IMR-90 (cell line): ENCODE data around the gene LAMA2. TPM values are rescaled to one million over a fixed set of nuclear protein-coding genes. Genes with fewer than 3 reads are reported as not detected.

Source experiments
- ATAC-seq: fragments of 200-7000 bp; cut with Tn5 transposase; 2 replicates; pipeline ENCODE4 v1.9.1; 2020; ENCODE audit warnings: low read depth, mild to moderate bottlenecking, moderate library complexity
- BruUV-seq: library from RNA; stranded (reverse); fragments of 400-500 nt; replicated peaks from 2 replicates; lab custom pipeline; 2021; lab: Mats Ljungman, UMichigan
- CTCF ChIA-PET: fragments of 300-600 bp; formaldehyde crosslinking; extraction: SDS; loops from one replicate; lab custom pipeline; 2021; ENCODE audit warnings: antibody characterized with exemption; lab: Yijun Ruan, JAX
- POLR2A ChIA-PET: fragments of 300-600 bp; sonication (Branson Sonifier 250); formaldehyde crosslinking; loops from one replicate; lab custom pipeline; 2022; ENCODE audit warnings: antibody characterized with exemption; ENCODE audit not compliant: unreplicated experiment; lab: Charles Lee
- DNase-seq: peaks from one replicate; pipeline ENCODE4 v3.0.0; 2013
- H2AFZ ChIP-seq: replicated peaks from 2 replicates; pipeline ENCODE3; 2013; ENCODE audit warnings: low read length, mild to moderate bottlenecking; ENCODE audit not compliant: poor library complexity
- H2AK5ac ChIP-seq: 2 replicates; pipeline ENCODE4 v1.6.1; 2013; ENCODE audit warnings: low read depth, low read length, inconsistent platforms
- H2AK9ac ChIP-seq: replicated peaks from 2 replicates; pipeline ENCODE3; 2013; ENCODE audit warnings: mild to moderate bottlenecking, low read depth, low read length, moderate library complexity; ENCODE audit not compliant: poor library complexity
- H2BK120ac ChIP-seq: 2 replicates; pipeline ENCODE4 v1.6.1; 2013; ENCODE audit warnings: low read depth, low read length, inconsistent platforms
- H2BK15ac ChIP-seq: 3 replicates; pipeline ENCODE4 v1.6.1; 2013; ENCODE audit warnings: low read depth, low read length, inconsistent platforms
- H2BK20ac ChIP-seq: 2 replicates; pipeline ENCODE4 v1.6.1; 2013; ENCODE audit warnings: low read depth, mild to moderate bottlenecking, inconsistent platforms, low read length, moderate library complexity
- H2BK5ac ChIP-seq: 2 replicates; pipeline ENCODE4 v1.6.1; 2013; ENCODE audit warnings: mild to moderate bottlenecking, low read depth, low read length, inconsistent platforms; ENCODE audit not compliant: poor library complexity, severe bottlenecking
- H3K14ac ChIP-seq: replicated peaks from 2 replicates; pipeline ENCODE4 v1.6.1; 2013; ENCODE audit warnings: low read depth, low read length, inconsistent platforms
- H3K18ac ChIP-seq: 2 replicates; pipeline ENCODE4 v1.6.1; 2013; ENCODE audit warnings: low read depth, low read length, control low read depth
- H3K23ac ChIP-seq: 2 replicates; pipeline ENCODE4 v1.6.1; 2013; ENCODE audit warnings: low read depth, low read length, inconsistent platforms
- H3K27ac ChIP-seq: 2 replicates; pipeline ENCODE4 v1.5.1; 2013; ENCODE audit warnings: mild to moderate bottlenecking, control low read depth, low read length; ENCODE audit not compliant: insufficient read depth
- H3K27me3 ChIP-seq: 2 replicates; pipeline ENCODE4 v1.6.1; 2013; ENCODE audit warnings: low read length; ENCODE audit not compliant: control insufficient read depth, insufficient read depth
- H3K36me3 ChIP-seq: 2 replicates; pipeline ENCODE4 v1.6.1; 2013; ENCODE audit warnings: low read length, mixed read lengths; ENCODE audit not compliant: control insufficient read depth, insufficient read depth
- H3K4ac ChIP-seq: 2 replicates; pipeline ENCODE4 v1.6.1; 2013; ENCODE audit warnings: low read depth, low read length, inconsistent platforms
- H3K4me1 ChIP-seq: 2 replicates; pipeline ENCODE4 v1.6.1; 2013; ENCODE audit warnings: low read length, mixed read lengths; ENCODE audit not compliant: control insufficient read depth, insufficient read depth
- H3K4me2 ChIP-seq: 2 replicates; pipeline ENCODE4 v1.6.1; 2013; ENCODE audit warnings: low read depth, mild to moderate bottlenecking, control low read depth, low read length, moderate library complexity
- H3K4me3 ChIP-seq: 2 replicates; pipeline ENCODE4 v1.5.1; 2013; ENCODE audit warnings: low read depth, mild to moderate bottlenecking, control low read depth, low read length, moderate library complexity; ENCODE audit not compliant: insufficient read depth
- H3K56ac ChIP-seq: 2 replicates; pipeline ENCODE4 v1.6.1; 2013; ENCODE audit warnings: low read length, inconsistent platforms; ENCODE audit not compliant: insufficient read depth; ENCODE audit errors: extremely low read depth
- H3K79me1 ChIP-seq, 2 experiments: 2 replicates each; pipeline ENCODE4 v1.6.1; 2013; ENCODE audit warnings: low read length in 2 of 2, inconsistent platforms in 1 of 2, low read depth in 1 of 2
- H3K9ac ChIP-seq: 2 replicates; pipeline ENCODE4 v1.6.1; 2013; ENCODE audit warnings: low read depth, low read length, control low read depth
- H3K9me1 ChIP-seq: 2 replicates; pipeline ENCODE4 v1.6.1; 2013; ENCODE audit warnings: low read length, inconsistent platforms; ENCODE audit not compliant: insufficient read depth
- H3K9me3 ChIP-seq: 2 replicates; pipeline ENCODE4 v1.6.1; 2013; ENCODE audit warnings: low read length; ENCODE audit not compliant: control insufficient read depth, insufficient read depth
- H4K20me1 ChIP-seq: 2 replicates; pipeline ENCODE4 v1.6.1; 2013; ENCODE audit warnings: low read length, inconsistent platforms; ENCODE audit not compliant: insufficient read depth
- H4K5ac ChIP-seq: 2 replicates; pipeline ENCODE4 v1.6.1; 2013; ENCODE audit warnings: mild to moderate bottlenecking, low read depth, low read length, control low read depth
- H4K8ac ChIP-seq, 2 experiments: 2 replicates each; pipeline ENCODE4 v1.6.1; 2013; ENCODE audit warnings: low read depth in 2 of 2, low read length in 2 of 2, control low read depth in 1 of 2, inconsistent platforms in 1 of 2
- H4K91ac ChIP-seq: 2 replicates; pipeline ENCODE4 v1.6.1; 2013; ENCODE audit warnings: low read depth, low read length, inconsistent platforms; ENCODE audit not compliant: insufficient read depth
- CEBPB ChIP-seq: IDR thresholded peaks from 2 replicates; pipeline ENCODE4 v1.6.1; 2012; ENCODE audit warnings: low read depth, low read length, improper control_type of control experiment
- WGBS, 2 experiments: methylation state at CpG; one replicate each; pipeline versions ENCODE4 v1.1.5 to v1.1.7; 2013; ENCODE audit warnings: missing lambda C conversion rate in 2 of 2; ENCODE audit not compliant: insufficient read length in 1 of 2; ENCODE audit errors: extremely low coverage in 2 of 2; 5-methylcytosine and 5-hydroxymethylcytosine counted together
- dilution Hi-C: fragments of 300-500 bp; cut with HindIII; formaldehyde crosslinking; loops from one replicate; pipeline ENCODE4 v1.14.3; 2018; ENCODE audit warnings: low sequenced_read_pairs; ENCODE audit not compliant: unreplicated experiment
- in situ Hi-C: fragments of 300-500 bp; cut with MboI; formaldehyde crosslinking; loops from 3 replicates; pipeline ENCODE4 v1.14.3; 2019; ENCODE audit warnings: low sequenced_read_pairs, inconsistent platforms, mixed read lengths
- intact Hi-C: fragments of 100-400 bp; cut with micrococcal nuclease; formaldehyde crosslinking; loops from 2 replicates; pipeline ENCODE4 v1.10.0; 2022
- polyA plus RNA-seq, 3 experiments: library from polyadenylated mRNA; depleted of rRNA; stranded (reverse); fragments of >200 nt; gene quantifications; 2 replicates each; pipeline ENCODE4 v1.2.3, GENCODE V29; 2012; ENCODE audit warnings: low replicate concordance in 1 of 3
- total RNA-seq: library from RNA; depleted of rRNA; stranded (reverse); fragments of >200 nt; gene quantifications from 2 replicates; pipeline ENCODE4 v1.2.3, GENCODE V29; 2012
- TF ChIP-seq, protein P1 (sequence below): conservative IDR thresholded peaks from 2 replicates; pipeline ENCODE4 v1.5.1; 2012; ENCODE audit warnings: mild to moderate bottlenecking, low read depth, low read length, improper control_type of control experiment

LAMA2 gene
- total and polyA plus RNA-seq, 2 of the 4 experiments (the other 2 are of a cell fraction) = 9.9 to 13.3 TPM

DNA sequence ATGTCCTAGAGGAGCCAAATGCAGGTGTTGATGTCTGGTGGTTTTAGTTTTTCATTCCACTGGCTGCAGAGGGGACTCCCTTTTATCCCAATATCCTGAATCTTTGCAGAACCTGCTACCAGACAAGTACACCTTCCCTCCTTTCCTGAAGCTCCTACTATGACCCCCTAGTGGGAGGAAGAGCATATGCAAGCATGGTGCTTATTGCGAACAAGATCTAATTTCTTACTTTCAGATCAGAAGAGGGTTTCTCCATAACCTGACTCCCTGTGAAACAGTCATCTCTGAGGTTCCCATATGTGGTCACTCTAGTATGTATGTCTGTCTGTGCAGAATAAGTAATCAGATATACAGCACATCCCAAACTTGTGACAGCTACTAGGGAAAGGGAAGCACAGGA is 549.8 kb downstream of the LAMA2 start:
- DNase-seq (peak; percentile 31), ATAC-seq (no peak)
- no peak overlapping the region for H3K4me3 ChIP-seq
- H4K20me1 ChIP-seq = no peaks in the 10 kb centered on the region
- H2BK20ac ChIP-seq = no peak overlapping the region
- no peak overlapping the region for H3K4me2 ChIP-seq
- H3K27ac ChIP-seq = no peak overlapping the region
- H3K4me1 ChIP-seq = no peaks in the 10 kb centered on the region
- CTCF ChIA-PET = no interaction called here
- intact Hi-C loops (loop anchor here (5.0 kb wide), 1 partner anchor 50 kb away; no protein-coding TSS in a partner anchor), in situ Hi-C loops (no loop called here), dilution Hi-C loops (no loop called here)
- no peaks in the 10 kb centered on the region for H3K36me3 ChIP-seq
- H3K9ac ChIP-seq = no peak overlapping the region
- no TSS peak for BruUV-seq
- no CpG with 5 or more reads among the region's 1 CpG for WGBS, 2 experiments
- H2BK120ac ChIP-seq = no peak overlapping the region
- H3K9me3 ChIP-seq = no peaks in the 10 kb centered on the region
- no peak overlapping the region for H2AFZ ChIP-seq
- H3K9me1 ChIP-seq = no peaks in the 10 kb centered on the region
- POLR2A ChIA-PET = no interaction called here
- H3K56ac ChIP-seq = no peak overlapping the region
- TF ChIP-seq, protein P1, sequence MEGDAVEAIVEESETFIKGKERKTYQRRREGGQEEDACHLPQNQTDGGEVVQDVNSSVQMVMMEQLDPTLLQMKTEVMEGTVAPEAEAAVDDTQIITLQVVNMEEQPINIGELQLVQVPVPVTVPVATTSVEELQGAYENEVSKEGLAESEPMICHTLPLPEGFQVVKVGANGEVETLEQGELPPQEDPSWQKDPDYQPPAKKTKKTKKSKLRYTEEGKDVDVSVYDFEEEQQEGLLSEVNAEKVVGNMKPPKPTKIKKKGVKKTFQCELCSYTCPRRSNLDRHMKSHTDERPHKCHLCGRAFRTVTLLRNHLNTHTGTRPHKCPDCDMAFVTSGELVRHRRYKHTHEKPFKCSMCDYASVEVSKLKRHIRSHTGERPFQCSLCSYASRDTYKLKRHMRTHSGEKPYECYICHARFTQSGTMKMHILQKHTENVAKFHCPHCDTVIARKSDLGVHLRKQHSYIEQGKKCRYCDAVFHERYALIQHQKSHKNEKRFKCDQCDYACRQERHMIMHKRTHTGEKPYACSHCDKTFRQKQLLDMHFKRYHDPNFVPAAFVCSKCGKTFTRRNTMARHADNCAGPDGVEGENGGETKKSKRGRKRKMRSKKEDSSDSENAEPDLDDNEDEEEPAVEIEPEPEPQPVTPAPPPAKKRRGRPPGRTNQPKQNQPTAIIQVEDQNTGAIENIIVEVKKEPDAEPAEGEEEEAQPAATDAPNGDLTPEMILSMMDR = peak; percentile 15; the same call in 1 of the 2 replicates
- no peak for TF ChIP-seq CEBPB
- no peaks in the 10 kb centered on the region for H3K27me3 ChIP-seq
- no peak overlapping the region for H3K18ac ChIP-seq
- H2BK15ac ChIP-seq = no peak overlapping the region
- no peak overlapping the region for H2BK5ac ChIP-seq
- no peak overlapping the region for H2AK9ac ChIP-seq
- H4K91ac ChIP-seq = no peak overlapping the region
- H3K79me1 ChIP-seq = no peaks in the 10 kb centered on the region
- H2AK5ac ChIP-seq = no peak overlapping the region
- H3K23ac ChIP-seq = no peak overlapping the region
- H4K5ac ChIP-seq = no peak overlapping the region
- H4K8ac ChIP-seq = no peak overlapping the region
- no peak overlapping the region for H3K4ac ChIP-seq
- H3K14ac ChIP-seq = no peak overlapping the region
